Measurements from ENCODE around the gene DEFB125. TPM values are rescaled to one million over a fixed set of nuclear protein-coding genes. Genes with fewer than 3 reads are reported as not detected.
"Not testable (repeated sequence)": the region's sequence is repeated elsewhere in the genome, so short reads cannot be mapped to it uniquely, and the experiment has no call there.

DEFB125 gene
- total RNA-seq, 4 donors from 2014 or later: not detected

DNA sequence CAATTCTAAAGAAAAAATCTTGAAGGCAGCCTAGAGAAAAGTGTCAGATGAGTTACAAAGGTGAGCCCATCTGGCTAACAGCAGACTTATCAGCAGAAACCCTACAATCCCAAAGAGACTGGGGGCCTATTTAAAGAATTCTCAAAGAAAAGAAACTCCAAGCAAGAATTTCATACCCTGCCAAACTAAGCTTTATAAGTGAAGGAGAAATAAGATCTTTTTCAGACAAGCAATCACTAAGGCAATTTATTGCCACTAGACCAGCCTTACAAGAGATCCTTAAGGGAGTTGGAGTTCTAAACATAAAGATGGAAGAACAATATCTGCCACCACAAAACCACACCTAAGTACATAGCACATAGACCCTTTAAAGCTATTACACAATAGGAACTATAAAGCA, 30.0 kb downstream of the DEFB125 start:
- intact Hi-C loops (cut with DNase I; ENCODE audit: low total_unique reads): no loop called here
- Histone ChIP-seq H3K36me3 (no peaks in the 10 kb centered on the region), H3K4me3 (no peak overlapping the region), H3K4me1 (no peaks in the 10 kb centered on the region), H3K9me3 (no peaks in the 10 kb centered on the region), H3K27me3 (peaks cover 19% of the 10 kb centered on the region), H3K27ac (no peak overlapping the region)
- in situ Hi-C loops (cut with MboI; ENCODE audit: low pct_ligation_motif_present in 1 of 4, low pct_unique_long_range_greater_than_20kb in 1 of 4, low sequenced_read_pairs in 3 of 4): no loop called here
- no peak for TF ChIP-seq POLR2AphosphoS5 (IDR thresholded peaks at IDR 0.05)
- TF ChIP-seq CTCF (IDR thresholded peaks at IDR 0.05): no peak
- DNase-seq: no peak

- H3K9me3 ChIP-seq; H3K36me3 ChIP-seq; H3K4me3 ChIP-seq; intact Hi-C loops (cut with DNase I; ENCODE audit: low total_unique reads); in situ Hi-C loops (cut with MboI; ENCODE audit: low pct_ligation_motif_present in 1 of 4, low pct_unique_long_range_greater_than_20kb in 1 of 4, low sequenced_read_pairs in 3 of 4); H3K27me3 ChIP-seq; H3K27ac ChIP-seq; H3K4me1 ChIP-seq; DNase-seq: not testable (repeated sequence)
- 88% methylated on average over 27 of the region's 28 CpGs; no CpG with 5 or more reads in 1 of the 2 donors for WGBS, 2 donors (ENCODE audit: low coverage in 1 of 2)
These were observed 42.4 kb downstream of the DEFB125 start for GRCh38 chr20:129786-130323.

GRCh38 chr20:137668-138490, 50.4 kb downstream of the DEFB125 start:
- Histone ChIP-seq H3K9me3 (no peaks in the 10 kb centered on the region), H3K4me1 (no peaks in the 10 kb centered on the region), H3K4me3 (no peak overlapping the region), H3K36me3 (no peaks in the 10 kb centered on the region), H3K27me3 (peaks cover 19% of the 10 kb centered on the region), H3K27ac (no peak overlapping the region)
- in situ Hi-C loops (cut with MboI; ENCODE audit: low pct_ligation_motif_present in 1 of 4, low pct_unique_long_range_greater_than_20kb in 1 of 4, low sequenced_read_pairs in 3 of 4): no loop called here
- no peak for DNase-seq
- intact Hi-C loops (cut with DNase I; ENCODE audit: low total_unique reads): no loop called here
- TF ChIP-seq CTCF (IDR thresholded peaks at IDR 0.05): no peak
- TF ChIP-seq POLR2A (IDR thresholded peaks at IDR 0.05): no peak
- no peak for TF ChIP-seq POLR2AphosphoS5 (IDR thresholded peaks at IDR 0.05)
- no peak for TF ChIP-seq EP300 (IDR thresholded peaks at IDR 0.05; ENCODE audit: low read depth)
- WGBS, 2 donors (ENCODE audit: low coverage in 1 of 2): 80 to 87% methylated on average over 1 to 11 of the region's 11 CpGs

DNA sequence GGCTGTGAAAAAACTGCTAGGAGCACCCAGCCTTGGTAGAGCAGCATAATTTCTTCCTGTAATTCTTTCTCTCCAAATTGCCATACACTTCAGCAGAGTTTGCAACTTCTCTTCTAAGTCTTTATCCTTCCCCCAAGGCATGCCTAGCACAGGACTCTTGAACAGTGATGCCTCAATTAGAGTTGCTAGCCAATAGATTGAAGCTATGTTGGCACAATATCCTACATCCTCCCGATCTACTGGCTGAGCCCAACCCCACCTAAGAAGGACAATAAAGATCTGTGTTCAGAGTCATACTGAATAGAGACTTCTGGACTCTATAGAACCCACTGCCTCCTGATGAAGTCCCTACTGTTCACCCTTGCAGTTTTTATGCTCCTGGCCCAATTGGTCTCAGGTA, 54.8 kb downstream of the DEFB125 start, which contains the start of gene DEFB126:
Gene DEFB126, plus strand, starts transcription at position 301 of the 400 bp plus-strand sequence. Its CDS starts 39 bp downstream, at position 340.
- DNase-seq: no peak
- H3K4me1 ChIP-seq: no peaks in the 10 kb centered on the region
- in situ Hi-C loops (cut with MboI; ENCODE audit: low pct_ligation_motif_present in 1 of 4, low pct_unique_long_range_greater_than_20kb in 1 of 4, low sequenced_read_pairs in 3 of 4) (no loop called here), intact Hi-C loops (cut with DNase I; ENCODE audit: low total_unique reads) (no loop called here)
- 7 to 20% methylated on average over 1 of the region's 1 CpG for WGBS, 2 donors (ENCODE audit: low coverage in 1 of 2)
- H3K27ac ChIP-seq: no peak within 1 kb of the TSS
- H3K4me3 ChIP-seq: no peak within 1 kb of the TSS
- TF ChIP-seq EP300 (IDR thresholded peaks at IDR 0.05; ENCODE audit: low read depth): no peak
- TF ChIP-seq POLR2A (IDR thresholded peaks at IDR 0.05): no peak
- TF ChIP-seq POLR2AphosphoS5 (IDR thresholded peaks at IDR 0.05): no peak
- no peak for TF ChIP-seq CTCF (IDR thresholded peaks at IDR 0.05)
- H3K36me3 ChIP-seq: no peaks in the 10 kb centered on the region
- no peaks in the 10 kb centered on the region for H3K9me3 ChIP-seq
- peaks cover 32% of the 10 kb centered on the region for H3K27me3 ChIP-seq

All from transverse colon (tissue), 4 donors.